ENCODE measurements around the gene ZC3H18. TPM values are rescaled to one million over a fixed set of nuclear protein-coding genes. Genes with fewer than 3 reads are reported as not detected.

ZC3H18 gene
- total RNA-seq = 9.4 and 10.2 TPM in 2 replicates

DNA sequence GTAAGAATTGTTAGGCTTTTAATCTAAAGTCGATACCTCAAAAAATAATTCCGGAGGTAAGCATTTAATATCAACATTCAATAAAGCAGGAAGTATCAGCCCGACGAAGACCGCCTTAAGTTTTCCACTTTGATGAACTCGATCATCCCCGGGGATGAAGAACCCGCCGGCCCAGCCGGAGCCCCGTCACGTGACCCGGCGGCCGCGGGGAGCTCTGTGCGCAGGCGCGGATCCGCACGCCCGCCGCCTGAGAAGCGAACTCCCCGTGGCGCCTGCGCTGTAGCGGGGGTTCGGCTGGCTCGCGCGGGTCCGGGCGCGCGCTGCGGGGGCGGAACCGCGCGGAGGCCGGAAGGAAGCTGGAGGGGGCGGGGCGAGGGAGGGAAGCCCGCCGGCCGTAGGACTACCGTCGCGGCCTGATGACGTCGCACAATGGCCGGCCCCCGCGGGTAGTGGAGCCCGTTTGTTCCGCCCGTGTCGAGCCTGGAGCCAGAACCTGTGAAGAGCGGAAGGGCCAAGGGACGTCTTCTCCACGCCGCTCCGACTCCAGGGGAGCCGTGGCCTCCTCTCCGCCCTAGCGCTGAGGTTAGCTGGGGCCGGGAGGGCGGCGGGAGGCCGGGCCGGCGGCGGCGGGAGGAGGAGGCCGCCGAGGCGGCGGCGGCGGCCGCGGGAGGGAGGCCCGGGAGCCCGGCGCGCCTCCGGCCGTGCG is at the start of gene ZC3H18:
Gene ZC3H18 (plus strand): TSS at position 419 of the 706 bp plus-strand sequence. CDS start 6,721 bp downstream, outside the sequence.

DNA sequence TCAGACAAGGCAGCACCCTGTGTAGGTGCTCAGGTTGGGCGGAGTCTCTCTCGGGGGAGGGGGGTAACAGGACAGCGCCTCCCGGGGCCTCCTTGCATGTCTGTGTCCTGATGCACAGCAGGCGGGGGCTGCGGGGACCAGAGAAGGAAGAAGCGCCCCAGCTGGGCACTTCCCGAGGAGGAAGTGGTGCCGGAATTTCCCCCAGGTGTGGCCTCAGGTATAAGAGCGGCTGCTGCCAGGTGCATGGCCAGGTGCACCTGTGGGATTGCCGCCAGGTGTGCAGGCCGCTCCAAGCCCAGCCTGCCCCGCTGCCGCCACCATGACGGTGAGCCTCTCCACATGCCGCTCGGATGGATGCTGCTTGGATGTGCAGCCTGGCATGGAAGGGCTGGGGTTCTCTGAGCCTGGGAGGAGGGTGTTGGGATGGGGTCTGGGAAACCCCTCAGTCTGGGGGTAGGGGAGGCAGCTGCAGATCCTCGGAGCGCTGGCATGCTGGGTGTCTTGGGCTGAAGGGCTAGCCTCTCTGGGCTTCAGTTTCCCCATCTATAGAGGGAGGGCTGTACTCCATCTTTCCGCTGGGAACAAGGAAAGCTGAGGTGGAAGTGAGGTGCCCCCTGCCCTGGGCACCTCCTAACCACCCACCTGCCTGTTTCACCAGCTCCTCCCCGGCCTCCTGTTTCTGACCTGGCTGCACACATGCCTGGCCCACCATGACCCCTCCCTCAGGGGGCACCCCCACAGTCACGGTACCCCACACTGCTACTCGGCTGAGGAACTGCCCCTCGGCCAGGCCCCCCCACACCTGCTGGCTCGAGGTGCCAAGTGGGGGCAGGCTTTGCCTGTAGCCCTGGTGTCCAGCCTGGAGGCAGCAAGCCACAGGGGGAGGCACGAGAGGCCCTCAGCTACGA is 68.4 kb downstream of the ZC3H18 start, which contains the start of gene IL17C:
Gene IL17C (plus strand): TSS at position 250 of the 908 bp plus-strand sequence. CDS start 70 bp downstream, at position 320.

DNA sequence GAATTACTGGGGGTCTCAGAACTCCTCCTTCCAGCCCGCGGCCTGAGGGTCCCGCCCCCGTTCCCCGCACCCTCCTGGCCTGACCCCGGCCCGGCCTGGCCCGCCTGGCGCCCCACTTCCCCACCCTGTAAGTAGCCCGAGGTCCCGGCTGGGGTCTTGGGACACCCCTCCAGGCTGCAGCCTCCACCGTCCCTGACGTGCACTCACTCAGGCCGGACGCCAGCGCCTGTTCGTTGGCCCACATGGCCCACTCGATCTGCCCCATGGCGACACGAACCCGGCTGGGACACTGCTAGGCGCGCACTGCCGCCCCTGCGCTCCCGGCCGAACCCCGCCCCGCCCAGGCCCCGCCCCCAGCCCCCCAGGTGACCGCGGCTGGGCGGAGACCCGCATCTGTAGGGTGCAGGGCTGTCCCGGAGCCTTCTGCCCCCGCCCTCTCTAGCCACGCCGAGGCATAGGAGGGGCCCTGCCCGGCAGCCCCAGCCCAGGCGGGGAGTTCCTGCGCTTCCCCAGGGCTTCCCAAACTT is 80.6 kb downstream of the ZC3H18 start, which contains the start of gene CYBA:
Gene CYBA (minus strand): TSS at position 305 of the 527 bp plus-strand sequence. CDS start 40 bp downstream, at position 265.

DNA sequence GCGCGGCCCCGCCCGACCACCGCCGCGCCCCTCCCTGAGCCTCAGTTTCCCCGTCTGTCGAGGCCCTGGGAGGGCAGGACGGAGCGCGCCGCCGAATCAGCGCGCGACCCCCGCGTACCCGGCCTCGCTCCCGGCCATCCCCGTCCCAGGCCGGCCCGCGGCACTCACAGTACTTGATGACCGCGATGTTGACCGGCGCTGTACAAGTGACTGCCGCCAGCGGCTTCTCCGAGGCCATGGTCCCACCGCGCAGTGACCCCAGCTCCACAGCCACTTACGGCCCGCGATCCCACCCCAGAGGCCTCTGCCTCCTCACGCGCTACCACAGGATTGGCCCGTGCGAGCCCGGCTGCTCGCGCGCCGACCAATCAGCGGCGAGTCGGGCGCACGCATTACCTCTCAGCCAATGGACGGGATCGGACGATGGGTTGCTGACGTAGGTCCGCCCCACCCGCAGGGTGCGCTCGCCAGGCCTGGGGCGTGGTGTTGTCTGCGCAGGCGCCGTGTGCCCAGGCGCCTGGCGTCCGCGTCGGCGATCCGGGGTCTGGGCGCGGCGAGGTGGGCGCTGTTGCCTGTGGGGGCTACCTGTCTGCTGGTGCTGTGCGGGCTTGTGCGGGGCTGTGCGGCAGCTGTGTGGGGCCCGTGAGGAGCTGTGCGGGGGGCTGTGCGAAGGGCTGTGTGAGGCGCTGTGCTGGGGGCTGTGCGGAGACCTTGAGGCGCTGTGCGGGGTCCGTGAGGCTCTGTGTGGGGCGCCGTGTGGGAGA is 92.8 kb downstream of the ZC3H18 start, which contains the start of gene MVD:
Gene MVD (minus strand): TSS at position 249 of the 764 bp plus-strand sequence. CDS start 11 bp downstream, at position 238.

Other genes starting within 250 kb of the ZC3H18 start
- gene ZNF469, start 187.4 kb upstream of the ZC3H18 start, total RNA-seq = 2.5 and 3.3 TPM in 2 replicates
- gene ZFPM1, start 117.1 kb upstream of the ZC3H18 start, total RNA-seq = 1.0 and 1.9 TPM in 2 replicates
- 0.09 TPM in 1 of 2 replicates, not detected in the other for gene IL17C, start 68.2 kb downstream of the ZC3H18 start, total RNA-seq
- 192 and 434 TPM in 2 replicates for gene CYBA, start 80.7 kb downstream of the ZC3H18 start, total RNA-seq
- gene MVD, start 92.7 kb downstream of the ZC3H18 start, total RNA-seq = 59.0 and 67.1 TPM in 2 replicates
- under 0.01 TPM in 1 of 2 replicates, not detected in the other for gene SNAI3, start 116.1 kb downstream of the ZC3H18 start, total RNA-seq
- 5.7 and 10.2 TPM in 2 replicates for gene RNF166, start 136.0 kb downstream of the ZC3H18 start, total RNA-seq
- gene CTU2, start 136.1 kb downstream of the ZC3H18 start, total RNA-seq = 11.0 and 11.3 TPM in 2 replicates
- 116 and 117 TPM in 2 replicates for gene PIEZO1, start 214.8 kb downstream of the ZC3H18 start, total RNA-seq
- gene CDT1, start 233.4 kb downstream of the ZC3H18 start, total RNA-seq = 1.5 and 1.9 TPM in 2 replicates
- gene APRT, start 241.5 kb downstream of the ZC3H18 start, total RNA-seq = 40.3 and 72.3 TPM in 2 replicates